ENCODE data around the gene CYP2A6. TPM values are rescaled to one million over a fixed set of nuclear protein-coding genes. Genes with fewer than 3 reads are reported as not detected.
"Not testable (repeated sequence)": the region's sequence is repeated elsewhere in the genome, so short reads cannot be mapped to it uniquely, and the experiment has no call there.

The CYP2A6 gene
- total and polyA plus RNA-seq, 2 of the 4 experiments (the other 2 are of a cell fraction): not detected

DNA sequence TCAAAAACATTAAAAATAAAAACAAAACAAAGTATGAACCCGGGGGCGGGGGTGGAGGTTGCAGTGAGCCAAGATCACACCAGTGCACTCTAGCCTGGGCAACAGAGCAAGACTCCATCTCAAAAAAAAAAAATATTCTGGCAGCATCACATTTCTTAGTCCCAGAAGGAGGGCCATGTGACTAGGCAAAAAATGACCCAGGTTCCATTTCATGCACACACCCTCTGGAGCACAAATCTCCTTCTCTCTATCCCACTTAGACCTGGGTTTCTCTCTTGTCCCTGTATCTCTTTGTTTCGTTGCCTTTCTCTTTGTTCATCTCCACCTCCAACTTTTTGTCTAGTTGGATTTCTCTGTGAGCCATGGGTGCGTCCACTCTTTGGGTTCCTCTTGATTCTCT, 37.9 kb upstream of the CYP2A6 start:
- no peak overlapping the region for H4K8ac ChIP-seq (ENCODE audit: low read depth in 2 of 2, low read length in 2 of 2)
- WGBS, 2 experiments (ENCODE audit: extremely low coverage in 2 of 2, insufficient read length in 1 of 2): 50% methylated on average over 2 of the region's 4 CpGs; no CpG with 5 or more reads in 1 of the 2 experiments
- no peak for TF ChIP-seq CHD1 (IDR thresholded peaks at IDR 0.05; ENCODE audit: low read depth, low read length)
- TF ChIP-seq NFE2L2 (IDR thresholded peaks at IDR 0.05; ENCODE audit: low read depth, low read length): no peak
- TF ChIP-seq MAFK (IDR thresholded peaks at IDR 0.05; ENCODE audit: low read depth, low read length): no peak
- no peak overlapping the region for H2AFZ ChIP-seq (replicated peaks; ENCODE audit: low read length, poor library complexity)
- no TSS peak for BruUV-seq (replicated peaks)
- no peaks in the 10 kb centered on the region for H3K9me1 ChIP-seq (ENCODE audit: insufficient read depth, low read length)
- no peak overlapping the region for H3K56ac ChIP-seq (ENCODE audit: extremely low read depth, insufficient read depth, low read length)
- H3K79me1 ChIP-seq (ENCODE audit: low read depth in 1 of 2, low read length in 2 of 2): no peaks in the 10 kb centered on the region
- no peak overlapping the region for H2AK9ac ChIP-seq (replicated peaks; ENCODE audit: low read depth, low read length, poor library complexity)
- no peak overlapping the region for H3K9ac ChIP-seq (ENCODE audit: low read depth, low read length)
- CTCF ChIA-PET: no interaction called here
- intact Hi-C loops (cut with micrococcal nuclease) (no loop called here), dilution Hi-C loops (cut with HindIII; ENCODE audit: low sequenced_read_pairs, unreplicated experiment) (no loop called here), in situ Hi-C loops (cut with MboI; ENCODE audit: low sequenced_read_pairs) (no loop called here)
- H3K4ac ChIP-seq (ENCODE audit: low read depth, low read length): no peak overlapping the region
- no peak overlapping the region for H4K5ac ChIP-seq (ENCODE audit: low read depth, low read length)
- DNase-seq (no peak), ATAC-seq (ENCODE audit: low read depth) (no peak)
- H4K20me1 ChIP-seq (ENCODE audit: insufficient read depth, low read length): no peaks in the 10 kb centered on the region
- no peak overlapping the region for H3K4me2 ChIP-seq (ENCODE audit: low read depth, low read length)
- no peak overlapping the region for H3K14ac ChIP-seq (replicated peaks; ENCODE audit: low read depth, low read length)
- no peak overlapping the region for H3K27ac ChIP-seq (ENCODE audit: insufficient read depth, low read length)
- H2BK15ac ChIP-seq (ENCODE audit: low read depth, low read length): no peak overlapping the region
- H3K23ac ChIP-seq (ENCODE audit: low read depth, low read length): no peak overlapping the region
- no peak overlapping the region for H2BK20ac ChIP-seq (ENCODE audit: low read depth, low read length)
- no peak overlapping the region for H3K18ac ChIP-seq (ENCODE audit: low read depth, low read length)
- no peak overlapping the region for H2BK5ac ChIP-seq (ENCODE audit: low read depth, low read length, poor library complexity, severe bottlenecking)
- H3K36me3 ChIP-seq (ENCODE audit: control insufficient read depth, insufficient read depth, low read length): no peaks in the 10 kb centered on the region
- POLR2A ChIA-PET (ENCODE audit: unreplicated experiment): no interaction called here
- H3K4me1 ChIP-seq (ENCODE audit: control insufficient read depth, insufficient read depth, low read length): no peaks in the 10 kb centered on the region
- no peak overlapping the region for H2AK5ac ChIP-seq (ENCODE audit: low read depth, low read length)
- 0 out of 2 replicates have a peak, but pooled peaks cover 2% of the 10 kb centered on the region for H3K27me3 ChIP-seq (ENCODE audit: control insufficient read depth, insufficient read depth, low read length)
- H3K9me3 ChIP-seq (ENCODE audit: control insufficient read depth, insufficient read depth, low read length): no peaks in the 10 kb centered on the region
- H3K4me3 ChIP-seq (ENCODE audit: insufficient read depth, low read depth, low read length): no peak overlapping the region
- H4K91ac ChIP-seq (ENCODE audit: insufficient read depth, low read depth, low read length): no peak overlapping the region
- no peak overlapping the region for H2BK120ac ChIP-seq (ENCODE audit: low read depth, low read length)

DNA sequence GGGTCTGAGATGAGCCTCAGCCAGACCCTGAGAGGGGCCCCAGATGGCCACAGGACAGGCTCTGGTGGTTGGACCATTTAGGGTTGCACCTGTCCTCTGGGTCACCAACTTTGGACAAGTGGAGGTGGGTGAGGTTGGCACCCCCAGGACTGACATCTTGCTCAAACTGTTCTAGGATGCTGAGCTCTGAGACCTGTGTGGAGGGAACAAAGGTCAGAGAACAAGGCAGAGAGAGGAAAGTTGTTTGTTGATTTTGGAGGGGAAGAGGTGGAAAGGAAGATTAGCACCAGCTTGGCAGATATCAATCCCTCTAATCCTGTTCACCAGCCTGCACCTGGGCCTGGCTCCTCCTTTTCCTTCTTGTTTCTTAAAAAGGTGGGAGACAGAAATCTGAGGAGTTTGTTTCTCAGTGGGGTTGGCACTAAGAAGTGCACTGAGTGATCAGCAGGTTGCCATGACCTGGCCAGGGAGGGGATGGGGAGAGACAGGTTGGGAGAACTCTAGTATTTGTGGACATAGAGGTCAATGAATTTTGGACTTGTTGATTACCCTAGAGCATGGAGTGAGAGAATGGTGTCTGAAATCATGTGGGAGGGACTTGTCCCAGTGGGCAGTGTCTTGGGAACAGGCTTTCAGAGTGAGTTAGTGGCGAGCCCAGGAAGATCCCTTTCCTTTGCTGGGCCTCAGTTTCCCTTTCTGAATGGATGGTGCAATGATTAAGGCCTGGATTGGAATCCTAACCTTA, 34.1 kb upstream of the CYP2A6 start:
- BruUV-seq (replicated peaks); H3K4me1 ChIP-seq (ENCODE audit: control insufficient read depth, insufficient read depth, low read length); H3K56ac ChIP-seq (ENCODE audit: extremely low read depth, insufficient read depth, low read length); H3K23ac ChIP-seq (ENCODE audit: low read depth, low read length); H2BK20ac ChIP-seq (ENCODE audit: low read depth, low read length); H3K9me3 ChIP-seq (ENCODE audit: control insufficient read depth, insufficient read depth, low read length); H2BK15ac ChIP-seq (ENCODE audit: low read depth, low read length); DNase-seq; H2AK5ac ChIP-seq (ENCODE audit: low read depth, low read length); intact Hi-C loops (cut with micrococcal nuclease); H2AK9ac ChIP-seq (replicated peaks; ENCODE audit: low read depth, low read length, poor library complexity); H3K4me2 ChIP-seq (ENCODE audit: low read depth, low read length); H3K9ac ChIP-seq (ENCODE audit: low read depth, low read length); H3K14ac ChIP-seq (replicated peaks; ENCODE audit: low read depth, low read length); ATAC-seq (ENCODE audit: low read depth); H4K91ac ChIP-seq (ENCODE audit: insufficient read depth, low read depth, low read length); CTCF ChIA-PET; H2AFZ ChIP-seq (replicated peaks; ENCODE audit: low read length, poor library complexity); POLR2A ChIA-PET (ENCODE audit: unreplicated experiment); H3K27me3 ChIP-seq (ENCODE audit: control insufficient read depth, insufficient read depth, low read length); H4K20me1 ChIP-seq (ENCODE audit: insufficient read depth, low read length); H3K9me1 ChIP-seq (ENCODE audit: insufficient read depth, low read length); H2BK120ac ChIP-seq (ENCODE audit: low read depth, low read length); H3K4me3 ChIP-seq (ENCODE audit: insufficient read depth, low read depth, low read length); H3K36me3 ChIP-seq (ENCODE audit: control insufficient read depth, insufficient read depth, low read length); dilution Hi-C loops (cut with HindIII; ENCODE audit: low sequenced_read_pairs, unreplicated experiment); H3K18ac ChIP-seq (ENCODE audit: low read depth, low read length); H4K8ac ChIP-seq (ENCODE audit: low read depth in 2 of 2, low read length in 2 of 2); H3K4ac ChIP-seq (ENCODE audit: low read depth, low read length); H3K27ac ChIP-seq (ENCODE audit: insufficient read depth, low read length); in situ Hi-C loops (cut with MboI; ENCODE audit: low sequenced_read_pairs); H3K79me1 ChIP-seq (ENCODE audit: low read depth in 1 of 2, low read length in 2 of 2); H4K5ac ChIP-seq (ENCODE audit: low read depth, low read length); H2BK5ac ChIP-seq (ENCODE audit: low read depth, low read length, poor library complexity, severe bottlenecking): not testable (repeated sequence)
- no CpG with 5 or more reads among the region's 1 CpG for WGBS, 2 experiments (ENCODE audit: extremely low coverage in 2 of 2, insufficient read length in 1 of 2)

Measured in IMR-90 (cell line).